HepG2 (cell line): Measurements from ENCODE around the gene CPNE4. TPM values are rescaled to one million over a fixed set of nuclear protein-coding genes. Genes with fewer than 3 reads are reported as not detected.

Experiments used
- ATM ChIP-seq: fragments of 450-650 bp; IDR thresholded peaks from 2 replicates; pipeline ENCODE4 v1.7.1; 2017; ENCODE audit warnings: mild to moderate bottlenecking, borderline replicate concordance
- CHCHD3 ChIP-seq: sonication (generic); formaldehyde crosslinking; IDR thresholded peaks from 2 replicates; pipeline ENCODE4 v1.8.0; 2022; ENCODE audit warnings: mild to moderate bottlenecking, missing genetic modification reagents, moderate library complexity
- ETV6 ChIP-seq: sonication (generic); formaldehyde crosslinking; conservative IDR thresholded peaks from 2 replicates; pipeline ENCODE4 v1.4.0; 2020; ENCODE audit warnings: missing genetic modification reagents
- GATAD1 ChIP-seq: IDR thresholded peaks from 2 replicates; pipeline ENCODE4 v1.6.1; 2016; ENCODE audit warnings: missing genetic modification reagents, missing compliant biosample characterization
- HNRNPLL ChIP-seq: fragments of 200-400 bp; formaldehyde crosslinking; IDR thresholded peaks from 2 replicates; pipeline ENCODE4 v1.6.1; 2017; ENCODE audit warnings: mild to moderate bottlenecking, low read depth, low read length; ENCODE audit not compliant: poor library complexity, severe bottlenecking
- IKZF5 ChIP-seq: IDR thresholded peaks from 2 replicates; pipeline ENCODE4 v1.6.1; 2018; ENCODE audit warnings: missing genetic modification reagents, mild to moderate bottlenecking, missing compliant biosample characterization
- IRF9 ChIP-seq: sonication (generic); formaldehyde crosslinking; IDR thresholded peaks from 2 replicates; pipeline ENCODE4 v1.8.0; 2022; ENCODE audit warnings: missing genetic modification reagents, mild to moderate bottlenecking, borderline replicate concordance
- KAT8 ChIP-seq: IDR thresholded peaks from 2 replicates; pipeline ENCODE4 v1.6.1; 2016; ENCODE audit warnings: missing genetic modification reagents, missing compliant biosample characterization
- KLF12 ChIP-seq: sonication (generic); formaldehyde crosslinking; IDR thresholded peaks from 2 replicates; pipeline ENCODE4 v1.4.0; 2020; ENCODE audit warnings: missing genetic modification reagents, borderline replicate concordance
- NCOA1 ChIP-seq: sonication (generic); formaldehyde crosslinking; IDR thresholded peaks from 2 replicates; pipeline ENCODE4 v1.9.0; 2021; ENCODE audit warnings: missing genetic modification reagents
- SRSF4 ChIP-seq: fragments of 200-400 bp; formaldehyde crosslinking; IDR thresholded peaks from one replicate; pipeline ENCODE4 v1.6.1; 2018; ENCODE audit warnings: mild to moderate bottlenecking, low read depth, low read length, moderate library complexity; ENCODE audit not compliant: poor library complexity, severe bottlenecking
- TRIM22 ChIP-seq: fragments of 450-650 bp; IDR thresholded peaks from 2 replicates; pipeline ENCODE4 v1.6.1; 2017
- ZFP62 ChIP-seq: sonication (generic); formaldehyde crosslinking; IDR thresholded peaks from 2 replicates; pipeline ENCODE4 v1.4.0; 2020; ENCODE audit warnings: missing genetic modification reagents
- ZNF12 ChIP-seq: sonication (generic); formaldehyde crosslinking; IDR thresholded peaks from 2 replicates; pipeline ENCODE4 v1.5.0; 2020; ENCODE audit warnings: missing genetic modification reagents
- ZNF318 ChIP-seq: sonication (generic); formaldehyde crosslinking; IDR thresholded peaks from 2 replicates; pipeline ENCODE4 v1.4.0; 2020; ENCODE audit warnings: mild to moderate bottlenecking, missing genetic modification reagents
- ZSCAN21 ChIP-seq: sonication (generic); formaldehyde crosslinking; IDR thresholded peaks from 2 replicates; pipeline ENCODE4 v1.8.0; 2022; ENCODE audit warnings: mild to moderate bottlenecking, missing genetic modification reagents, moderate library complexity, borderline replicate concordance
- polyA plus RNA-seq, 8 experiments: library from polyadenylated mRNA; depleted of rRNA in 3 of 8; stranded (reverse) in 7 of 8; unstranded in 1 of 8; fragments of >200 nt; fragmentation: Illumina TruSeq in 4 of 8; extraction: Trizol in 4 of 8; gene quantifications; 2 replicates each; pipeline versions ENCODE4 v1.2.1 to v1.2.3, GENCODE V29; 2011 to 2016; ENCODE audit warnings: low read depth in 4 of 8, missing spikeins in 1 of 8, mixed read lengths in 1 of 8; ENCODE audit not compliant: insufficient read depth in 1 of 8
- total RNA-seq, 5 experiments: library from RNA; depleted of rRNA; stranded (reverse); fragments of >200 nt; fragmentation: Illumina TruSeq; extraction: Trizol; gene quantifications; 2 replicates each; pipeline ENCODE4 v1.2.3, GENCODE V29; 2016; ENCODE audit warnings: low read depth in 1 of 5

The CPNE4 gene
- total and polyA plus RNA-seq, 2 of the 13 experiments (the other 11 are each of a cell fraction or from before 2014, with no cell fraction given), result not detected

GRCh38 chr3:132034486-132035464, at the start of gene CPNE4 (continued):
- TF ChIP-seq KAT8 (0 out of 2 replicates have a peak, but pooled peaks have one; percentile 25), ATM (no peak), ZNF12 (CRISPR knock-in tag) (peak; percentile 53; the same call in 1 of the 2 replicates), HNRNPLL (peak; percentile 50), SRSF4 (no peak), GATAD1 (CRISPR knock-in tag) (peak; percentile 50; the same call in 1 of the 2 replicates), ETV6 (CRISPR knock-in tag) (peak; percentile 95), KLF12 (CRISPR knock-in tag) (peak; percentile 89), ZSCAN21 (CRISPR knock-in tag) (peak; percentile 89; the same call in 1 of the 2 replicates), ZNF318 (CRISPR knock-in tag) (peak; percentile 57; the same call in 1 of the 2 replicates), IKZF5 (CRISPR knock-in tag) (peak; percentile 69; the same call in 1 of the 2 replicates), TRIM22 (no peak), ZFP62 (CRISPR knock-in tag) (no peak), IRF9 (CRISPR knock-in tag) (no peak; the same call in 1 of the 2 replicates), NCOA1 (CRISPR knock-in tag) (no peak), CHCHD3 (CRISPR knock-in tag) (no peak)
